Endothelial cell of umbilical vein (primary cell): ENCODE results near the gene VEPH1. TPM values are rescaled to one million over a fixed set of nuclear protein-coding genes. Genes with fewer than 3 reads are reported as not detected.

ENCODE experiments used
- BruUV-seq: library from RNA; stranded (reverse); fragments of 400-500 nt; replicated peaks from 2 replicates; lab custom pipeline; 2021; lab: Mats Ljungman, UMichigan
- CTCF ChIA-PET: fragments of 300-600, 350-600 bp; sonication (Branson Sonifier 250); formaldehyde crosslinking; loops from one replicate; lab custom pipeline; 2021; ENCODE audit warnings: antibody characterized with exemption, inconsistent platforms; lab: Charles Lee
- POLR2A ChIA-PET: fragments of 300-600, 350-600 bp; sonication (Branson Sonifier 250); formaldehyde crosslinking; loops from one replicate; lab custom pipeline; 2021; ENCODE audit warnings: antibody characterized with exemption, inconsistent platforms; lab: Charles Lee
- DNase-seq: peaks from one replicate; pipeline ENCODE4 v3.0.0-alpha.2; 2011; ENCODE audit warnings: low read depth, low spot score
- FAIRE-seq: peaks from 2 replicates; lab custom pipeline; 2011; peaks lifted over from hg19 to GRCh38; lab: Jason Lieb, UNC
- H2AFZ ChIP-seq: 2 replicates; pipeline ENCODE4 v1.6.0; 2012; ENCODE audit warnings: low read depth, low read length, control low read depth, inconsistent platforms
- H3K27ac ChIP-seq: 2 replicates; pipeline ENCODE4 v1.5.1; 2011; ENCODE audit warnings: low read depth, mild to moderate bottlenecking, control low read depth, low read length, moderate library complexity; ENCODE audit not compliant: insufficient read depth
- H3K27me3 ChIP-seq, 2 experiments: 2 replicates each; pipeline versions ENCODE4 v1.6.0 to v1.6.1; 2011; ENCODE audit warnings: low read length in 2 of 2, mixed read lengths in 1 of 2; ENCODE audit not compliant: control insufficient read depth in 2 of 2, insufficient read depth in 2 of 2
- H3K36me3 ChIP-seq, 2 experiments: 2 replicates in 1 of 2; 3 replicates in 1 of 2; pipeline ENCODE4 v1.5.1; 2011; ENCODE audit warnings: low read length in 2 of 2, mild to moderate bottlenecking in 1 of 2, moderate library complexity in 1 of 2; ENCODE audit not compliant: control insufficient read depth in 2 of 2, insufficient read depth in 2 of 2; ENCODE audit errors: extremely low read depth in 1 of 2
- H3K4me1 ChIP-seq: 3 replicates; pipeline ENCODE4 v1.5.1; 2011; ENCODE audit warnings: mild to moderate bottlenecking, low read length; ENCODE audit not compliant: control insufficient read depth, insufficient read depth; ENCODE audit errors: extremely low read depth
- H3K4me2 ChIP-seq: 2 replicates; pipeline ENCODE4 v1.6.1; 2011; ENCODE audit warnings: low read length, control low read depth, mixed read lengths; ENCODE audit not compliant: insufficient read depth
- H3K4me3 ChIP-seq, 3 experiments: fragments of 200-600 bp in 1 of 3; sonication (generic), shearing (Covaris generic) in 1 of 3; replicated peaks in 1 of 3; 2 replicates each; pipeline ENCODE4 v1.5.1; 2011 to 2016; ENCODE audit warnings: control low read depth in 3 of 3, low read length in 3 of 3, mild to moderate bottlenecking in 2 of 3, inconsistent platforms in 1 of 3, low read depth in 1 of 3, moderate library complexity in 1 of 3; ENCODE audit not compliant: insufficient read depth in 1 of 3
- H3K79me2 ChIP-seq: 2 replicates; pipeline ENCODE4 v1.6.0; 2012; ENCODE audit warnings: low read length, inconsistent platforms; ENCODE audit not compliant: control insufficient read depth, insufficient read depth
- H3K9ac ChIP-seq: replicated peaks from 2 replicates; pipeline ENCODE3; 2011; ENCODE audit warnings: low read length, control low read depth; ENCODE audit not compliant: insufficient read depth; ENCODE audit errors: extremely low read depth
- H3K9me1 ChIP-seq: replicated peaks from 3 replicates; pipeline ENCODE4 v1.6.0; 2011; ENCODE audit warnings: mild to moderate bottlenecking, low read length; ENCODE audit not compliant: control insufficient read depth, insufficient read depth; ENCODE audit errors: extremely low read depth
- H3K9me3 ChIP-seq: replicated peaks from 2 replicates; pipeline ENCODE4 v1.5.1; 2012; ENCODE audit warnings: low read length, inconsistent platforms; ENCODE audit not compliant: control insufficient read depth, insufficient read depth
- H4K20me1 ChIP-seq: replicated peaks from 2 replicates; pipeline ENCODE3; 2011; ENCODE audit warnings: mild to moderate bottlenecking, low read length; ENCODE audit not compliant: control insufficient read depth, insufficient read depth; ENCODE audit errors: extremely low read depth
- EZH2 ChIP-seq: IDR thresholded peaks from 2 replicates; pipeline ENCODE4 v1.6.1; 2012; ENCODE audit warnings: borderline replicate concordance, low read depth, mild to moderate bottlenecking, moderate library complexity, low read length, inconsistent platforms; ENCODE audit not compliant: severe bottlenecking
- FOS ChIP-seq: IDR thresholded peaks from 2 replicates; pipeline ENCODE4 v1.6.1; 2011; ENCODE audit warnings: mild to moderate bottlenecking, low read length, moderate library complexity, borderline replicate concordance; ENCODE audit not compliant: insufficient read depth
- GATA2 ChIP-seq: IDR thresholded peaks from 2 replicates; pipeline ENCODE4 v1.7.0; 2011; ENCODE audit warnings: low read depth, mild to moderate bottlenecking, moderate library complexity, mixed read lengths, low read length; ENCODE audit not compliant: insufficient read length, insufficient read depth
- JUN ChIP-seq: IDR thresholded peaks from 2 replicates; pipeline ENCODE4 v1.6.1; 2011; ENCODE audit warnings: borderline replicate concordance, low read depth; ENCODE audit not compliant: insufficient read length, insufficient read depth
- MYC ChIP-seq: IDR thresholded peaks from one replicate; pipeline ENCODE4 v1.6.1; 2011; ENCODE audit warnings: mild to moderate bottlenecking, low read depth, low read length
- POLR2A ChIP-seq: IDR thresholded peaks from 2 replicates; pipeline ENCODE4 v1.6.1; 2012; ENCODE audit warnings: low read depth, mild to moderate bottlenecking, control low read depth, low read length
- POLR2AphosphoS5 ChIP-seq: IDR thresholded peaks from 2 replicates; pipeline ENCODE4 v1.6.1; 2012; ENCODE audit warnings: low read depth, mild to moderate bottlenecking, control low read depth, low read length, moderate library complexity; ENCODE audit not compliant: insufficient read depth
- dilution Hi-C: fragments of 300-500 bp; cut with MboI; formaldehyde crosslinking; loops from one replicate; pipeline ENCODE4 v1.15.0; 2019; ENCODE audit warnings: low sequenced_read_pairs; ENCODE audit not compliant: extremely low pct_ligation_motif_present
- intact Hi-C: fragments of 100-400 bp; cut with micrococcal nuclease; formaldehyde crosslinking; loops from one replicate; pipeline ENCODE4 v1.10.0; 2022
- polyA plus RNA-seq, 4 experiments: library from polyadenylated mRNA; depleted of rRNA in 3 of 4; stranded (reverse) in 3 of 4; unstranded in 1 of 4; fragments of >200 nt; gene quantifications; 2 replicates each; pipeline versions ENCODE4 v1.2.1 to v1.2.3, GENCODE V29; 2011 to 2012; ENCODE audit warnings: missing spikeins in 1 of 4
- total RNA-seq: library from RNA; stranded (reverse); gene quantifications from 2 replicates; pipeline ENCODE4 v1.2.3, GENCODE V29; 2021
- TF ChIP-seq, protein P1 (sequence below): IDR thresholded peaks from 2 replicates; pipeline ENCODE4 v1.6.1; 2011; ENCODE audit not compliant: insufficient read depth, insufficient read length
- TF ChIP-seq, protein P2 (sequence below), 2 donors: IDR thresholded peaks; 1 replicate in 1 of 2; 2 replicates in 1 of 2; pipeline ENCODE4 v1.5.1; 2011; ENCODE audit warnings: low read length in 2 of 2, mild to moderate bottlenecking in 2 of 2, moderate library complexity in 2 of 2, control low read depth in 1 of 2, inconsistent platforms in 1 of 2, low read depth in 1 of 2; ENCODE audit not compliant: insufficient read depth in 1 of 2; ENCODE audit errors: extremely low read depth in 1 of 2

The VEPH1 gene
- total and polyA plus RNA-seq, 2 donors (not counting 3 experiments of a cell fraction or from before 2014, with no cell fraction given), result 42.9 to 136 TPM

DNA sequence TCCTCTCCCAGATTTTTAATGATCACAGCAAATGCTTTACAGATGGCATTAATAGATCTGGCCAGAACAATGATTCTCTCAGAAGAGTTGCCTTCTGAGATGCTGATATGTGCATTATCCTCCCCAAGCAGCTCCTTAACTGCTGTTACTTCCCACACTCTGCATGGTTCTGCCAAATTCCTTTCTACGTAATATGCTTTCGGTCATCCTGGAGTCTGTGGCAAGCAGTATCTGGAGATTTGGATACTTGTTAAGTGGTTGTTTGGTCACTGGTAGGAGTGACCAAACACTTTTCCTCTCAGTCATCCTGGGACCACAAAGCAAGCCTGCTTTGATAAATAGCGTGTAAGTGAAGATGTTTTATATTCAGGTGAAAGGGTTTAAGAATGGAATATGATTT, 272.1 kb downstream of the VEPH1 start:
- Histone ChIP-seq H3K27me3 (no peaks in the 10 kb centered on the region), H2AFZ (no peak overlapping the region), H3K36me3 (no peaks in the 10 kb centered on the region), H3K79me2 (no peaks in the 10 kb centered on the region), H3K9me1 (no peaks in the 10 kb centered on the region), H4K20me1 (no peaks in the 10 kb centered on the region), H3K4me3 (no peak overlapping the region), H3K27ac (no peak overlapping the region), H3K4me1 (no peaks in the 10 kb centered on the region), H3K4me2 (no peak overlapping the region), H3K9me3 (no peaks in the 10 kb centered on the region), H3K9ac (no peak overlapping the region)
- DNase-seq (no peak), FAIRE-seq (no peak)
- dilution Hi-C loops, result no loop called here
- no TSS peak for BruUV-seq
- TF ChIP-seq POLR2A, result no peak
- no peak for TF ChIP-seq FOS
- TF ChIP-seq EZH2, result no peak
- TF ChIP-seq, protein P1, sequence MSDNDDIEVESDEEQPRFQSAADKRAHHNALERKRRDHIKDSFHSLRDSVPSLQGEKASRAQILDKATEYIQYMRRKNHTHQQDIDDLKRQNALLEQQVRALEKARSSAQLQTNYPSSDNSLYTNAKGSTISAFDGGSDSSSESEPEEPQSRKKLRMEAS, result no peak
- TF ChIP-seq GATA2, result no peak
- intact Hi-C loops, result no loop called here
- ChIA-PET POLR2A (no interaction called here), CTCF (interaction anchor here (0.5 to 2.3 kb wide), 3 partner anchors 9 to 21 kb away, joined by 4 to 11 read pairs (median 6); no protein-coding TSS in a partner anchor)

DNA sequence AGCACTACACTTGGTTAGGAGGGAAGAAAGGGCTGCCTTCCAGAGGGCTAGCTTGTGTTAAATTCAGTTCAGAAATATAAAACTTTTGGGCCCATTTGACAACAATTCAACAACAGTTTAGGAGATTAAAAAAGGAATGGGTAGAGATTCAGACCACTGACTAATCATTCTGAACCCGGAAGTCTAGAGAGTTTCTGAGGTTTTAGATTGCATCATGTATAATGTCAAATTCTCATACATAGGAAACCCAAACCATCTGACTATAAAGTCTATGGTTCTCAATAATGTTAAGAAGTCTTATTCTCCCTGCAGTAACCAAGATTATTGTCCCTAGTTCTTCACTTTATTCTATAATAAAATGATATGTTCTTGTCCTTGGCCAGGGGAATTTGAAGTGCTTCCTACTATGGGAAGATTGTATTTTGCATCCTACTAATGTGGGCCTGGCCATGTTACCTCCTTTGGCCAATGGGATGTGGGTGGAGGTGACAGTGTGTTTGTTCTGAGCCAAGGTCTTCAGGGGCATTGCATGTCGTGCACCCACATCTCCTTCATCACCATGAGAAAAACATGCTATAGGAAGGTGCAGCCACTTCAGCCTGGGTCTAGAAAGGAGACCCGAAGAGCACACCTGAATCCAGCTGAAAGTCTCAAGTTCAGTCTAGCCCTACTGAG, 276.9 kb downstream of the VEPH1 start:
- CTCF ChIA-PET, result interaction anchor here (1.2 to 1.6 kb wide), 2 partner anchors 25 to 26 kb away, joined by 3 to 6 read pairs; no protein-coding TSS in a partner anchor
- DNase-seq, result no peak
- intact Hi-C loops, result no loop called here

More for the DNA sequence above, 276.9 kb downstream of the VEPH1 start:
- TF ChIP-seq FOS (no peak), POLR2AphosphoS5 (no peak), JUN (no peak), GATA2 (no peak), POLR2A (no peak), EZH2 (no peak), MYC (no peak)
- TF ChIP-seq, protein P2, sequence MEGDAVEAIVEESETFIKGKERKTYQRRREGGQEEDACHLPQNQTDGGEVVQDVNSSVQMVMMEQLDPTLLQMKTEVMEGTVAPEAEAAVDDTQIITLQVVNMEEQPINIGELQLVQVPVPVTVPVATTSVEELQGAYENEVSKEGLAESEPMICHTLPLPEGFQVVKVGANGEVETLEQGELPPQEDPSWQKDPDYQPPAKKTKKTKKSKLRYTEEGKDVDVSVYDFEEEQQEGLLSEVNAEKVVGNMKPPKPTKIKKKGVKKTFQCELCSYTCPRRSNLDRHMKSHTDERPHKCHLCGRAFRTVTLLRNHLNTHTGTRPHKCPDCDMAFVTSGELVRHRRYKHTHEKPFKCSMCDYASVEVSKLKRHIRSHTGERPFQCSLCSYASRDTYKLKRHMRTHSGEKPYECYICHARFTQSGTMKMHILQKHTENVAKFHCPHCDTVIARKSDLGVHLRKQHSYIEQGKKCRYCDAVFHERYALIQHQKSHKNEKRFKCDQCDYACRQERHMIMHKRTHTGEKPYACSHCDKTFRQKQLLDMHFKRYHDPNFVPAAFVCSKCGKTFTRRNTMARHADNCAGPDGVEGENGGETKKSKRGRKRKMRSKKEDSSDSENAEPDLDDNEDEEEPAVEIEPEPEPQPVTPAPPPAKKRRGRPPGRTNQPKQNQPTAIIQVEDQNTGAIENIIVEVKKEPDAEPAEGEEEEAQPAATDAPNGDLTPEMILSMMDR (IDR thresholded peaks at IDR 0.05; ENCODE audit: extremely low read depth in 1 of 2, insufficient read depth in 1 of 2, low read depth in 1 of 2, low read length in 2 of 2), result no peak
- TF ChIP-seq, protein P1, result no peak
- no peaks in the 10 kb centered on the region for H3K36me3 ChIP-seq
- no peak overlapping the region for H3K9ac ChIP-seq
- POLR2A ChIA-PET, result no interaction called here
- dilution Hi-C loops, result no loop called here
- H4K20me1 ChIP-seq, result no peaks in the 10 kb centered on the region
- no peak overlapping the region for H3K27ac ChIP-seq
- no peaks in the 10 kb centered on the region for H3K9me3 ChIP-seq
- no peaks in the 10 kb centered on the region for H3K9me1 ChIP-seq
- BruUV-seq, result no TSS peak
- H3K4me2 ChIP-seq, result no peak overlapping the region
- H3K4me3 ChIP-seq, result no peak overlapping the region
- H2AFZ ChIP-seq, result no peak overlapping the region
- no peaks in the 10 kb centered on the region for H3K79me2 ChIP-seq
- H3K27me3 ChIP-seq, result no peaks in the 10 kb centered on the region
- no peaks in the 10 kb centered on the region for H3K4me1 ChIP-seq
- FAIRE-seq, result no peak
